GM13977 (cell line): ENCODE data around the gene TUT1.
A peak's percentile ranks its signal among the peaks of the same experiment; 100 is the strongest.
"Not testable (repeated sequence)": the region's sequence is repeated elsewhere in the genome, so short reads cannot be mapped to it uniquely, and the experiment has no call there.

Experiments used
- DNase-seq: peaks from one replicate; pipeline ENCODE4 v3.0.0; 2012; ENCODE audit warnings: low spot score
- CTCF ChIP-seq: IDR thresholded peaks from 2 replicates; pipeline ENCODE4 v1.5.1; 2012; ENCODE audit warnings: mild to moderate bottlenecking, control low read depth; ENCODE audit not compliant: insufficient read depth; ENCODE audit errors: extremely low read depth, missing control alignments
- in situ Hi-C: fragments of 300-500 bp; cut with MboI; formaldehyde crosslinking; loops from one replicate; pipeline ENCODE4 v1.12.0; 2022; ENCODE audit warnings: low sequenced_read_pairs, low pct_unique_long_range_greater_than_20kb, mixed read lengths, inconsistent platforms; ENCODE audit not compliant: unreplicated experiment

TUT1 gene

GRCh38 chr11:62574363-62575071 lies 16.8 kb downstream of the TUT1 start:
- in situ Hi-C loops: no loop called here
- no peak for TF ChIP-seq CTCF
- DNase-seq: peak; percentile 36

DNA sequence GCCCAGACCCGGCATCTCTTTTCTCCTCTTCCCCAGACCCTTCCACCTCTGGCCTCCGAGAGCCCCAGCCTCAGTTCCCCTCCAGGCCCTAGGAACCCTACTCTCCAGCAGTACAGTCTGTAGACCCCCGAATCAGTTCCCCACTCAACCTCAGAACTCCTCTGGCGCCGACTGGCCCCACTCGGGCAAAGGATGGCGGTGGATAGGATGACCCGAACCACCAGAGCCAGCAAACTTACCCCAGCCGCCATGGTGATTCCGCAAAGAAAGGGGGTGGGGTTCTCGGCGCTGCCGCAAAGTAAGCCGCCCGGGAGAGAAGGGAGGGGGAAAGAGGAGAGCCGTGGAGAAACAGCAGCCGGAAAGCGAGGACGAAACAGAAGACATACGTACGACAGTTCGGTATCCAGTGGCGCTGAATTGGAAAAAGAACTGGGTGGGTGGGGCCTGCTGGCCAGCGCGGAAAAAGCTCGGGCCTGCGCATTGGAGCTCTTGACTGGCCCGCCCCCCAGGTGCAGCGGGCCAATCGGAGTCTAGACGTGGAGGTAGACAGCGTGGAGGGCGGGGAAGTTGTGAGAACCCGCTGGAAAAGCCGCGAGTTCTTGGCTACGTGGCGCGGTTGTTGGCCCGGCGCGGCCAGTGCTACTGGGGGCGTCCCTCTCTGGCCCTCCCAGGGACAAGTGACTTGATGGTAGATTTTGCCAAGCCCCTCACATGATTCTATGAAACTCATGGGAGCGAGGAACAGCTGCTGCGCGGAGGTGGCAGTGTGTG lies 17.5 kb downstream of the TUT1 start, which contains the start of gene EEF1G:
TSS of gene EEF1G (minus strand) at position 300 of the 771 bp plus-strand sequence. CDS start at position 251, 49 bp downstream.
- in situ Hi-C loops: no loop called here
- TF ChIP-seq CTCF: no peak
- DNase-seq: peak; percentile 98

DNA sequence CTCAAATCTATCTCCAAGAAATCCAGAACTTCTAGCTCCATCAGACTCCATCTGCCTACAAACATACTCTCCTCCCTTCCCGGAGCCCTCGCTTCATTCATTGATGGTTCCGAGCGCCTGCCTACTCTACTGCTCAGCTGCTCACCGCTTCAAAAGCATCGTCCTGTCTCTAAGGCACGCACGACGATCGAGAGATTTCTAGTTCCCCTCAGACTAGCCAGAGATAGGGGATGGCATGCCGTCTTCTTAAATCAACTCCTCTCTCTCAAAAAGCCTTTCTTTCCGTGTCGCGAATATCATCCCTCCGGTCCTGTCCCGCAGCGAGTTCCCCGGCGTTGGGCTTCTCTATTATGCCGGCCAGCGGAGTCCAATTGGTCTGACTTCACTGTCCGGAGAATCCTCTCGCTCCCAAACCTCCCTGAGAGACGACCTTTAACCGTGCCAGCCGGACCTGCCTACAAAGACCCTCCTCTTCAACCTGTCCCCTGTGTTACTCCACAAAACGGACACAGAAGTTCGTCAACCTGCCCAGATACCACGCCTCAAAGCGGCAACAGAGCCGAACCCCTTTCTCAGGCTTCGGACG lies 18.2 kb downstream of the TUT1 start:
- no peak for TF ChIP-seq CTCF
- in situ Hi-C loops: no loop called here
- DNase-seq: peak; percentile 28

- in situ Hi-C loops: no loop called here
- no peak for TF ChIP-seq CTCF
- DNase-seq: no peak
Observed at GRCh38 chr11:62572431-62572830, 18.9 kb downstream of the TUT1 start.

DNA sequence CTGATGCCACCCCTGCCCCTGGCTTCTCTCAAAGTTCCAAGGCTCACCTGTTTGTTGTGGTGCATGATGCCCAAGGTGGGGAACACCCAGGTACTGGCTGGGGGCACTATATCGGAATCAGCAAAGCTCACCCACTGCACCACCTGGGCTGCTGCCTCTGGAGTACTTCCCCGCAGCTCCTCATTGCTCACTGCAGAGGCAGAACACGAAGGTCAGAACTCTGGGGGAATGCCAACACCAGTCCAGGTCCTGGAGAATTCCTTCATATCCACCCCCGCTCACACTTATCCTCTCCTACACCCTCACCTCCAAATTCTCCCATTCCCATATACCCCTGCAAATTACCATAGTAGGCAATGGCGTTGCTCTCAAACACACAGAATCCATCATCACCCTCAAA lies 19.8 kb downstream of the TUT1 start:
- DNase-seq, in situ Hi-C loops: not testable (repeated sequence)

DNA sequence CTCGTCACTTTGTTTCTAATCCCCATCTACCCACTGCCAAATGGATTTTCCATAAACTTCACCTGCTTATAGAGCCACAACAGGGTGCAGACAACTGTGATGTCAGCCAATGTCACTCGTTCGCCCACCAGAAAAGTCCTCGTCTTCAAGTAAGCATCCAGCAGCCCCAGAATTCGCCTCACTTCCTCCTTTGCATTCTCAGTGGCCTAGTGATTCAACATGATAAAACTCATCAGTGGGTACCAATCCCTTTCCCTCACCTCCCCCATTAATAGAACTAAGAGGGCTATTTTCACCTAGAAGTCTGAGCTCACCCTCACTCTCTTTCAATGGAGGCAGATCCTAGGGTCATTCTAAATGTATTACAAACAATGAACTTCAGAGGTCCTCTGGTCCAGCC lies 20.4 kb downstream of the TUT1 start:
- in situ Hi-C loops, DNase-seq: not testable (repeated sequence)

DNA sequence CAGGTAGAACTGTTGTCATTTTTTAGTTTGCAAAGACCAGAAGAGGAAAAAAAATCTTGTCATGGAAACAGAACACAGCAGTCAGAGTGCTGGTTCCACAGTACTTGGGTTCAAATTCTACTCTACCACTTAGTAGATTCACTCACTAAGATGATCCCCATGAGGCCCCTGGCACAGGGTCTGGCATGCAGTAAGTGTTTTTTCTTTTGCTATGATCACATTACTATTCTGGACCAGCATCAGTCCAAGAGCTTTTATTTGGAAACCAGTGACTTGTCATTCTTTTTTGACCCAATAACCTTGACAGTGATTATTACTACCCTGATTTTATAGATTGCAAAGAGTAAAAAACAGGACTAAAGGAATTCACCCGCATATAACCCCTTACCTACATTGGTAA lies 21.7 kb downstream of the TUT1 start:
- in situ Hi-C loops: loop anchor here (10.0 kb wide), 1 partner anchor 145 kb away; no protein-coding TSS in a partner anchor
- DNase-seq: no peak
- TF ChIP-seq CTCF: no peak
